KMS-11 (cell line): ENCODE measurements around the gene ASRGL1.
"Not testable (repeated sequence)": the region's sequence is repeated elsewhere in the genome, so short reads cannot be mapped to it uniquely, and the experiment has no call there.

ENCODE experiments used
- H2AFZ ChIP-seq: fragments of 200-600 bp; sonication (generic); 2 replicates; pipeline ENCODE4 v1.6.1; 2016; ENCODE audit warnings: antibody characterized with exemption, mixed run types, low read depth
- H3K27ac ChIP-seq: fragments of 200-600 bp; sonication (generic); 2 replicates; pipeline ENCODE4 v1.6.1; 2016; ENCODE audit warnings: mild to moderate bottlenecking, mixed run types
- H3K27me3 ChIP-seq: fragments of 200-600 bp; sonication (generic); 2 replicates; pipeline ENCODE4 v1.6.1; 2017; ENCODE audit warnings: mild to moderate bottlenecking, low read depth, mixed run types, moderate library complexity; ENCODE audit not compliant: insufficient read depth
- H3K36me3 ChIP-seq: fragments of 200-600 bp; sonication (generic); 2 replicates; pipeline ENCODE4 v1.6.1; 2017; ENCODE audit warnings: mild to moderate bottlenecking, mixed run types; ENCODE audit not compliant: insufficient read depth
- H3K4me1 ChIP-seq: fragments of 200-600 bp; sonication (generic); 2 replicates; pipeline ENCODE4 v1.6.1; 2016; ENCODE audit warnings: mild to moderate bottlenecking, low read depth, mixed run types; ENCODE audit not compliant: poor library complexity, severe bottlenecking
- H3K4me2 ChIP-seq: fragments of 200-600 bp; sonication (generic); 2 replicates; pipeline ENCODE4 v1.7.0; 2016; ENCODE audit warnings: mild to moderate bottlenecking, mixed run types
- H3K4me3 ChIP-seq: fragments of 200-600 bp; sonication (generic); IDR thresholded peaks from 2 replicates; pipeline ENCODE4 v1.6.1; 2017; ENCODE audit warnings: low read depth, low read length, mixed read lengths; ENCODE audit not compliant: insufficient read depth
- H3K79me2 ChIP-seq: fragments of 200-600 bp; sonication (generic); 2 replicates; pipeline ENCODE4 v1.6.1; 2016; ENCODE audit warnings: low read depth, mixed run types; ENCODE audit not compliant: insufficient read depth
- H3K9ac ChIP-seq: fragments of 200-600 bp; sonication (generic); 2 replicates; pipeline ENCODE4 v1.6.1; 2016; ENCODE audit warnings: mild to moderate bottlenecking, mixed run types
- H4K20me1 ChIP-seq: fragments of 200-600 bp; sonication (generic); 2 replicates; pipeline ENCODE4 v1.6.1; 2016; ENCODE audit warnings: mild to moderate bottlenecking, mixed run types; ENCODE audit not compliant: insufficient read depth
- TF ChIP-seq, protein P1 (sequence below): fragments of 200-600 bp; sonication (generic); conservative IDR thresholded peaks from 2 replicates; pipeline ENCODE4 v1.6.1; 2017; ENCODE audit warnings: low read depth, mild to moderate bottlenecking, antibody characterized with exemption, low read length, moderate library complexity, mixed read lengths

The ASRGL1 gene

DNA sequence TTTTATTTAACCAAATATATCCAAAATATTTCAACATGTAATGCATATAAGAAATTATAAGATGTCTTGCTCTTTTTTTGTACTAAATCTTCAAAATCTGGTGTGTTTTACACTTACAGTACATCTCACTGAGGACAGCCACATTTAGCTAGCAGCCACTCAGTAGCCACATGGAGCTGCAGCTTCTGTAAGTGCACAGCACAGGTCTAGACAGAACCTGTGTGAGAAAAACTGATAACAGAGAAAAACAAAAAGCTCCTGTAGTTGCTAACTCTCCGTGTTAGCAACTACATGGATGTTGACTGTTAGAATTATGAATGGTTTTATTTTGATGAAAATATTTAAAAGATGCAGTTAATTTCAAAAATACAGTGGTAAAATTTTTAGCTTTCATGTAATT, 22.2 kb downstream of the ASRGL1 start:
- no peak overlapping the region for H3K4me2 ChIP-seq
- H2AFZ ChIP-seq, result no peak overlapping the region
- no peaks in the 10 kb centered on the region for H4K20me1 ChIP-seq
- H3K36me3 ChIP-seq, result no peaks in the 10 kb centered on the region
- no peak overlapping the region for H3K27ac ChIP-seq
- no peak overlapping the region for H3K9ac ChIP-seq
- H3K4me1 ChIP-seq, result peaks cover under 1% of the 10 kb centered on the region
- no peak overlapping the region for H3K4me3 ChIP-seq
- H3K79me2 ChIP-seq, result no peaks in the 10 kb centered on the region; the same call in 1 of the 2 replicates
- TF ChIP-seq, protein P1, sequence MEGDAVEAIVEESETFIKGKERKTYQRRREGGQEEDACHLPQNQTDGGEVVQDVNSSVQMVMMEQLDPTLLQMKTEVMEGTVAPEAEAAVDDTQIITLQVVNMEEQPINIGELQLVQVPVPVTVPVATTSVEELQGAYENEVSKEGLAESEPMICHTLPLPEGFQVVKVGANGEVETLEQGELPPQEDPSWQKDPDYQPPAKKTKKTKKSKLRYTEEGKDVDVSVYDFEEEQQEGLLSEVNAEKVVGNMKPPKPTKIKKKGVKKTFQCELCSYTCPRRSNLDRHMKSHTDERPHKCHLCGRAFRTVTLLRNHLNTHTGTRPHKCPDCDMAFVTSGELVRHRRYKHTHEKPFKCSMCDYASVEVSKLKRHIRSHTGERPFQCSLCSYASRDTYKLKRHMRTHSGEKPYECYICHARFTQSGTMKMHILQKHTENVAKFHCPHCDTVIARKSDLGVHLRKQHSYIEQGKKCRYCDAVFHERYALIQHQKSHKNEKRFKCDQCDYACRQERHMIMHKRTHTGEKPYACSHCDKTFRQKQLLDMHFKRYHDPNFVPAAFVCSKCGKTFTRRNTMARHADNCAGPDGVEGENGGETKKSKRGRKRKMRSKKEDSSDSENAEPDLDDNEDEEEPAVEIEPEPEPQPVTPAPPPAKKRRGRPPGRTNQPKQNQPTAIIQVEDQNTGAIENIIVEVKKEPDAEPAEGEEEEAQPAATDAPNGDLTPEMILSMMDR, result no peak
- no peaks in the 10 kb centered on the region for H3K27me3 ChIP-seq

DNA sequence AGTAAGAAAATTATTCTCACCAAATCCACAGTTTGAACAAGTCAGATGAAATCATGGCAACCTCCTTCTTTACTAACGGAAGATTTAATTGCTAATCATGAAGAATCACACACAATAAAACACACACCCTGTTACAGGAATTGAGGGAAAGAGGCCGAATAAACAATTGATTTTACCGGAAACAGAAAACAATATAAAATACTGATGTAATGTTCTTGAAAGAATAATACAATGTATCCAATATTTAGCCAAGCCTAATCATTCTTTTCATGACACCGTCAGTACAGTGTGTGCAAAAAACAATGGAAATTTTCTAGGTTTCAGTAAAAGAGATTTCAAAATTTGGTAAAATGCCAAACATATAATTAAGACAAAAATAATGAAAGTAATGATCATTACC, 23.4 kb downstream of the ASRGL1 start:
- Histone ChIP-seq H2AFZ (no peak overlapping the region), H3K4me1 (no peaks in the 10 kb centered on the region), H3K9ac (no peak overlapping the region), H3K27ac (no peak overlapping the region), H3K4me3 (no peak overlapping the region), H4K20me1 (no peaks in the 10 kb centered on the region), H3K4me2 (no peak overlapping the region), H3K27me3 (no peaks in the 10 kb centered on the region), H3K79me2 (no peaks in the 10 kb centered on the region; the same call in 1 of the 2 replicates), H3K36me3 (no peaks in the 10 kb centered on the region)
- TF ChIP-seq, protein P1, result no peak

DNA sequence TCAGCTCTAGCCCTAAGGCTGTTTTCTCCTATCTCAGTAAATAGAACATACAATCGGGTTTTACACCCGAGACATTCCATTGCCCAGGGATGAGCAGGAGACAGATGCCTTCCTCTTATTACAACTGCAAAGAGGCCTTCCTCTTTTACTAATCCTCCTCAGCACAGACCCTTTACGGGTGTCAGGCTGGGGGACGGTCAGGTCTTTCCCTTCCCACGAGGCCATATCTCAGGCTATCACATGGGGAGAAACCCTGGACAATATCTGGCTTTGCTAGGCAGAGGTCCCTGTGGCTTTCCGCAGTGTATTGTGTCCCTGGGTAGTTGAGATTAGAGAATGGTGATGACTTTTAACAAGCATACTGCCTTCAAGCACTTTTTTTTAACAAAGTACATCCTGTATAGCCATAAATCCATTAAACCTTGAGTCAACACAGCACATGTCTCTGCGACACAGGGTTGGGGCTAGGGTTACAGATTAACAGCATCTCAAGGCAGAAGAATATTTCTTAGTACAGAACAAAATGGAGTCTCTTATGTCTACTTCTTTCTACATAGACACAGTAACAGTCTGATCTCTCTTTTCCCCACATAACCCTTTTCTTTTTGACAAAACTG, 31.7 kb downstream of the ASRGL1 start:
- H3K36me3 ChIP-seq, H3K27ac ChIP-seq, H2AFZ ChIP-seq, H3K4me3 ChIP-seq, H3K27me3 ChIP-seq, H3K79me2 ChIP-seq, H3K4me2 ChIP-seq, H4K20me1 ChIP-seq, H3K9ac ChIP-seq: not testable (repeated sequence)
- H3K4me1 ChIP-seq, result peaks cover 20% of the 10 kb centered on the region

DNA sequence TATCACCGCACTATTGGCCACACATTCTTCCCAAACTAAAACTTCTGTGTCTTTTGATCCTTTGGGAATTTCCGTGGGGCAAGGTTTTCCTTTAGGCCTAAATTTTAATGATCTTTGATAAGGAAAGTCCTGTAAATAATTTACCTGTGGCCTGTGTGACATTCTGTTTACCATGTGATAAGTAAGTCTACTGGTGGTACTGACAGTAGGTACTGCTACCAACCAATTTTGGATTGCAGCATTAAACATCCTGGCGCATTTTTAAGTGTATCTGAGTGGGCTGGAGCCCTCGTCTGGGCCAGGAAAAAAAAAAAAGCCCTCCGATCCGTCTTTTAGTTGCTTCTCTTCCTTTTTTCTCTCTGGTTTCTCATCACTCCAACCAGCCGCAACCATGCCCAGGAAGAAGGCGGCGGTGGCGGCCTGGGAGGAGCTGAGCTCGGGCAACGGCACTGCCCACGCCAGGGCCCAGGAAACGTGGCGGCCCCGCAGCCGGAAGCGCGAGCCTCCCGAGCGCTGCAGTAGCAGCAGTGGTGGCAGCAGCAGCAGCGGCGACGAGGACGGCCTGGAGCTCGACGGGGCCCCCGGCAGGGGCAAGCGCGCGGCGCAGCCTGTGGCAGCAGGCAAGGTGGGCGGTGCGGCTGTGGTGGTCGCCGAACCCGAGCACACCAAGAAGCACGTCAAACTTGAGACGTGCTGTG, 33.6 kb downstream of the ASRGL1 start:
- no peaks in the 10 kb centered on the region for H3K79me2 ChIP-seq
- TF ChIP-seq, protein P1, result no peak
- H3K27ac ChIP-seq, result no peak overlapping the region
- H3K27me3 ChIP-seq, result no peaks in the 10 kb centered on the region
- no peak overlapping the region for H3K9ac ChIP-seq
- no peaks in the 10 kb centered on the region for H3K36me3 ChIP-seq
- H3K4me3 ChIP-seq, result no peak overlapping the region
- no peak overlapping the region for H3K4me2 ChIP-seq
- peaks cover 20% of the 10 kb centered on the region for H3K4me1 ChIP-seq
- no peaks in the 10 kb centered on the region for H4K20me1 ChIP-seq
- H2AFZ ChIP-seq, result no peak overlapping the region

DNA sequence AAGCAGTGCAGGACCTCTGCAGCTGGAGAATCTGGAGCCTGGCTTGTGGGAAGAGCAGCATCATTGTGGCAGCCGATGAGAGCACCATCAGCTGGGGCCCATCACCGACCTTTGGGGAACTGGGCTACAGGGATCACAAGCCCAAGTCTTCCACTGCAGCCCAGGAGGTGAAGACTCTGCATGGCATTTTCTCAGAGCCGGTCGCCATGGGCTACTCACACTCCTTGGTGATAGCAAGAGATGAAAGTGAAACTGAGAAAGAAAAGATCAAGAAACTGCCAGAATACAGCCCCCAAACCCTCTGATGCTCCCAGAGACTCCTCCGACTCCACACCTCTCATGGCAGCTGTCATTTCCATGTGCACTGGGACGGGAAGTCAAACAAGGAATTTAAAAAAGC, 35.6 kb downstream of the ASRGL1 start:
- Histone ChIP-seq H3K4me2 (peak overlapping the region; percentile 21), H3K27ac (no peak overlapping the region), H3K36me3 (no peaks in the 10 kb centered on the region), H3K9ac (no peak overlapping the region), H3K4me1 (peaks cover 15% of the 10 kb centered on the region), H4K20me1 (no peaks in the 10 kb centered on the region), H3K4me3 (no peak overlapping the region), H3K79me2 (no peaks in the 10 kb centered on the region), H2AFZ (no peak overlapping the region), H3K27me3 (no peaks in the 10 kb centered on the region)
- TF ChIP-seq, protein P1, result no peak
